NCI-H774 (cell line): ENCODE results near the gene DHRS9.
"Not testable (repeated sequence)": the region's sequence is repeated elsewhere in the genome, so short reads cannot be mapped to it uniquely, and the experiment has no call there.

Experiments used
- DNase-seq: peaks from one replicate; lab custom pipeline; 2025; lab: John Stamatoyannopoulos, UW

Gene DHRS9

DNA sequence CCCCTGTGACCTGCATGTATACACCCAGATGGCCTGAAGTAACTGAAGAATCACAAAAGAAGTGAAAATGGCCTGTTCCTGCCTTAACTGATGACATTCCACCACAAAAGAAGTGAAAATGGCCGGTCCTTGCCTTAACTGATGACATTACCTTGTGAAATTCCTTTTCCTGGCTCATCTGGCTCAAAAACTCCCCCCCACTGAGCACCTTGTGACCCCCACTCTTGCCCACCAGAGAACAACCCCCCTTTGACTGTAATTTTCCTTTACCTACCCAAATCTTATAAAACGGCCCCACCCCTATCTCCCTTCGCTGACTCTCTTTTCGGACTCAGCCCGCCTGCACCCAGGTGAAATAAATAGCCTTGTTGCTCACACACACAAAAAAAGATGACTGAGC, 67.1 kb downstream of the DHRS9 start:
- DNase-seq, result not testable (repeated sequence)

DNA sequence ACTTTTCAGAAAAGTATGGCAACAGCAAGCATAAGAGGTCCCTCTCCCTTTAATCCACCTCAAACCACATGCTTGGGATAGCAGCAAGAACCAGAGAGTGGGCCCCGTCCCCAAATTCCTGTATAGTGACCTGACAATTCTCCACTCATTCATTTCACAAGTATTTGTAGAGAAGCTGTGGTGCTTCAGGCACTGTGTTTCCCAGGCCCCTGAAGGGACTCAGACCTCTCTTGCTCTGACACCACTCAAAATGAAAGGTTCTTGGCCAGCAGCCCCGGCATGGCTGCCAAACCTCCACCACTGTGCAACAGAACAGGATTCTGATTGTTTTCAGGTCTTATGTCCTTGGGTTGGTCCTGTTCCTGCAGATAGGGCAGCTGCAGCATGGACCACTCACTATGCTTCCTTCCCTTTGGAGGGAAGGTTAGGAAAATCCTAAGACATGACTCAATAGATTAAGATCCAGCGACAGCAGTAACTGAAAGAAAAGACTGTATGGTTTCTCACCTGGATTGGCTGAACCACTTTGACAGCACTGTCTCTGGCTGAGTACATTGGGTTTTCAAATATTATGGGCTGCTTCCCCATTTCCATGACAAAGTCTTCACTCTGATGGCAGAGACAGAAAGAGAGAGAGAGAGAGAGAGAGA, 67.6 kb downstream of the DHRS9 start:
- DNase-seq, result no peak

DNA sequence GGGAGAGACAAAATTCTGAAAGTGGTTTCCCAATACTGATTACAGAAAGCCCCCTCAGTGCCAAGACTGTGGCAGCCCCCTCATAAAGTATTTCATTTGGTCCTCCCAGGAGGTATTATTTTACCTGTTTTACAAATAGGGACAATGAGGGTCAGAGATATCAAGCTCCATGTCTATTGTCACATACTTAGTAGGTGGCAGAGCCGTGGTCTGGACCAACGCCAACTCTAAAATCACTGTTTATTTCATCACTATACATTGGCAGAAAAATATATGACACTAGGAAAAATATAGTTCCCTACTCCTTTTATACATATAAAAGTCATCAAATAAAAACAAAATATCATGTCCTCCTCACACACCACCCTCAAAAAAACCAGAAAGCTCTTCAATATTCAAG, 68.6 kb downstream of the DHRS9 start:
- no peak for DNase-seq

DNA sequence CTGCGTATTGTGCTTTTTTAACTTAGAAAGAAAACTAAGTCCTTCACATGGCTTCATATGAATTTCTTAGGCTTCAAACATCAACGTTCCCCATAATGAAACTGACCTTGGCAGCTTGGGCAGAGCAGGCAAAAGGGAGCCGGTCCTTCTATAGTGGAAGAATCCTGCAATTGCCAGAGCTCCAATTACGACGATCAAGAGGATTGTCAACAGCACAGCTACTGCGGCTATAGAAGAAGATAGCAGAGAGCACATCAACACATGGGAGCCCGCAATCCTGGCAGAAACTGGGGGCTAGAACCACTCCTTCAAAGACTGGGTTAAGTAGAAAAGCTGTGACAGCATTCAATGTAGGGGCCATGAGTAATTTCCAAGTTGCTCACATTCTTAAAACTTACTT, 69.8 kb downstream of the DHRS9 start:
- DNase-seq, result no peak

DNA sequence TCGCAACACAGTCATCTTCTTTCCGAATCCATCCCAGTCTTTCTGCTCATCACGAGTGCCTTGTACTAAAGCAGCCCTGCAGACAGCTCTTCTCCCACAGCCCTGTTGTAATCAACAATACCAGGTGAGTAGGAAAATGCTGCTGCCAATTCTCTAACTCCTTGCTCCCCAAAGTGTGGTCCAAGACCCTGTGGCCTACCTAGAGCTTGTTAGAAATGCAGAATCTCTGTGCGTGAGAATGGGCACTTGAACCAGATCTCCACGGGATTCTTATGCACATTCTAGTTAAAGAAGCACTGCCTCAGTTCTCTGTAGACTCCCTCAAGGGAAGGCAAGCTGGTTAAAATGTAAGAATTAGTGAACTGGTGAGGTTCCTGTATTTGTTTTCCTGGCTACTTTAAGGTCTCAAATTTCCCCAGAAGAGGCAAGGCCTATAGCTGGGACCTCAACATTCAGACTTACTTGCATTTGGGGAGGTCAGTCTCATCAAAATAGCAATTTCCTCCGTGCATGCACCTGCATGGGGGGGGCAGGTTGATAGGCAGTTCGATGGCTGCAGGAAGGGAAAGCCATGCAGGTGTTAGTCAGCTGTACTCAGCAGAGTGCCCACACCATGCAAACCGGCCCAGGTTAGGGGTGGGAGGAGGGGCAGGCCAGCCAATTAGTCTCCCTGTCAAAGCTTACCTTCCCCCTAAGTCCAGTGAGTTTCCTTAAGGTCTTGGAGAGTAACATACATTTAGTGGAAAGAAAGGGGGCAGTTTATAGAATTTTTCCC, 70.8 kb downstream of the DHRS9 start:
- DNase-seq, result no peak

DNA sequence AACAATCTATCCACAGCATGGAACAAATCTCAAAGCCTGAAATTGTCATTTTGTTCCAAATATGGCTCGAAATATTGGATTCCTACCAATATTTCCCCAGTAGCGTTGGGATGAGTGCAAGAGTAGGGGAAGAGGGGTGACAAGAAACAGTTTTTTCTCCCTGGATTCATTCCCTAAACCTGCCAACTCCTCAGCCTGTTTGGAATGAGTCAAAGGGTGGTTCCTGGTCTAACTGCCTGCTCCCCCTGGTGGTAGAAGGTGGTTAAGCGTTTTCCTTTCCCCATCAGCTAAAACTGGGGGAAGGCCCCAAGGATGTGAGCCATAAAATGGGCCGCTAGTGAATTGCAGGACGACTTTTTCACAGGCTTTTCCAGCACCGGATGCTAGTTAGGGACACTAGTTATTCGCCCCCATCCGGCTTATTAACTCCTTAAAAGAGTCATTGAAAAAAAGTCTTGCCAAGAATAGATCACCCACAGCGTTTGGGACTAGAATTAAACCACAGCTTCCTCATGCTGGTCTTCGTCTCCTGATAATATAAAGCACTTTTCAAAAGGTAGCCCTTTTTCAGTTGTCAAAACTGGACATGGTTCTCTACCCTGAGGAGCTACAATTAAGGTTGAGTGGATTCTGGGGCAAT, 72.5 kb downstream of the DHRS9 start:
- DNase-seq, result peak; percentile 28

DNA sequence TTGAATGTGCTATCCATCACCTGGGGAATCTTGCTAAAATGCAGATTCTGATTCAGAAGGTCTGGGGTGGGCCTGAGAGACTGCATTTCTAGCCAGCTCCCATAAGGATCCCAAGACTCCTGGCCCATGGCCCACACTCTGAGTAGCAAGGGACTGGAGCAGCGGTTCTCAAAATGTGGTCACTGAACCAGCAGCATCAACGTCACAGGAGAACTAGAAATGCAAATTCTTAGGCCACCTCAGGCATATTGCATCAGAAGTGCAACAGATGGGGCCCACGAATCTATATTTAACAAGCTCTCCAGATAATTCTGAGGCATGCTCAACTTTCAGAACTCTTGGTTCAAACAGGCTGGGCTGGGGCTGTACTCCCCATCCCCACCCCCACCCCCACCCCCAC, 74.6 kb downstream of the DHRS9 start:
- no peak for DNase-seq
